Hepatocyte (in vitro differentiated cells): ENCODE measurements around the gene LGI4. TPM values are rescaled to one million over a fixed set of nuclear protein-coding genes. Genes with fewer than 3 reads are reported as not detected.

Experiments used
- DNase-seq: peaks from one replicate; pipeline ENCODE4 v3.0.0-alpha.2; 2016; ENCODE audit warnings: low spot score
- H2AFZ ChIP-seq: fragments of 200-600 bp; sonication (generic); 2 replicates; pipeline ENCODE4 v1.6.0; 2016; ENCODE audit warnings: antibody characterized with exemption, mild to moderate bottlenecking
- H3K27ac ChIP-seq: fragments of 200-600 bp; sonication (generic); 2 replicates; pipeline ENCODE4 v1.5.1; 2016; ENCODE audit warnings: mild to moderate bottlenecking
- H3K27me3 ChIP-seq: fragments of 200-600 bp; sonication (generic); 2 replicates; pipeline ENCODE4 v1.6.1; 2016
- H3K36me3 ChIP-seq: fragments of 200-600 bp; sonication (generic); replicated peaks from 2 replicates; pipeline ENCODE4 v1.5.1; 2016; ENCODE audit warnings: low read depth; ENCODE audit not compliant: insufficient read depth
- H3K4me1 ChIP-seq: fragments of 200-600 bp; sonication (generic); 2 replicates; pipeline ENCODE4 v1.5.1; 2016; ENCODE audit warnings: mild to moderate bottlenecking, moderate library complexity; ENCODE audit not compliant: insufficient read depth
- H3K4me2 ChIP-seq: fragments of 200-600 bp; sonication (generic); 2 replicates; pipeline ENCODE4 v1.6.0; 2016
- H3K4me3 ChIP-seq: fragments of 200-600 bp; sonication (generic); 2 replicates; pipeline ENCODE4 v1.5.1; 2016; ENCODE audit warnings: mild to moderate bottlenecking
- H3K79me2 ChIP-seq: fragments of 200-600 bp; sonication (generic); 2 replicates; pipeline ENCODE4 v1.6.0; 2017; ENCODE audit warnings: mild to moderate bottlenecking
- H3K9me2 ChIP-seq: fragments of 200-600 bp; sonication (generic); replicated peaks from 2 replicates; pipeline ENCODE4 v1.6.0; 2017; ENCODE audit warnings: mild to moderate bottlenecking; ENCODE audit not compliant: insufficient read depth
- H3K9me3 ChIP-seq: fragments of 200-600 bp; sonication (generic); 2 replicates; pipeline ENCODE4 v1.5.1; 2016; ENCODE audit warnings: low read depth, mild to moderate bottlenecking
- H4K20me1 ChIP-seq: fragments of 200-600 bp; sonication (generic); 2 replicates; pipeline ENCODE4 v1.6.0; 2016; ENCODE audit warnings: mild to moderate bottlenecking; ENCODE audit not compliant: insufficient read depth, poor library complexity, severe bottlenecking
- CTCF ChIP-seq: fragments of 200-600 bp; sonication (generic); IDR thresholded peaks from 2 replicates; pipeline ENCODE4 v1.5.1; 2016; ENCODE audit warnings: antibody characterized with exemption, mild to moderate bottlenecking; ENCODE audit not compliant: poor library complexity
- EZH2 ChIP-seq: fragments of 200-600 bp; sonication (generic); IDR thresholded peaks from 2 replicates; pipeline ENCODE4 v1.6.1; 2016; ENCODE audit warnings: antibody characterized with exemption, mild to moderate bottlenecking, borderline replicate concordance
- EZH2phosphoT487 ChIP-seq: fragments of 200-600 bp; sonication (generic); IDR thresholded peaks from one replicate; pipeline ENCODE4 v1.6.1; 2018; ENCODE audit warnings: antibody characterized with exemption, mild to moderate bottlenecking, low read depth, moderate library complexity; ENCODE audit not compliant: unreplicated experiment, severe bottlenecking
- WGBS: methylation state at CpG from one replicate; pipeline ENCODE4 v1.1.6; 2016; ENCODE audit warnings: low lambda C conversion rate; ENCODE audit errors: missing lambda C conversion rate; 5-methylcytosine and 5-hydroxymethylcytosine counted together
- polyA plus RNA-seq: library from polyadenylated mRNA; unstranded; fragments of >200 nt; fragmentation: Nextera tagmentation; extraction: Ambion mirVana; gene quantifications from 2 replicates; pipeline ENCODE4 v1.2.1, GENCODE V29; 2016
- total RNA-seq: library from RNA; depleted of rRNA; stranded (reverse); fragments of >200 nt; gene quantifications from 2 replicates; pipeline ENCODE4 v1.2.3, GENCODE V29; 2014

The LGI4 gene
- total and polyA plus RNA-seq, 2 experiments from 2014 or later: 5.2 to 6.3 TPM

- no peaks in the 10 kb centered on the region for H3K36me3 ChIP-seq
- H3K27ac ChIP-seq: no peak overlapping the region
- H3K9me3 ChIP-seq: no peaks in the 10 kb centered on the region
- H4K20me1 ChIP-seq: no peaks in the 10 kb centered on the region
- no peaks in the 10 kb centered on the region for H3K4me1 ChIP-seq
- no peak overlapping the region for H2AFZ ChIP-seq
- H3K27me3 ChIP-seq: no peaks in the 10 kb centered on the region
- no peak overlapping the region for H3K4me3 ChIP-seq
- TF ChIP-seq CTCF: no peak
- TF ChIP-seq EZH2phosphoT487: no peak
- no peak for TF ChIP-seq EZH2
- H3K79me2 ChIP-seq: no peaks in the 10 kb centered on the region
- H3K4me2 ChIP-seq: no peak overlapping the region
- no peaks in the 10 kb centered on the region for H3K9me2 ChIP-seq
- WGBS: 75% methylated on average over 6 of the region's 6 CpGs
- DNase-seq: no peak
Measured at GRCh38 chr19:35162471-35163326, 27.8 kb upstream of the LGI4 start.

- Histone ChIP-seq H3K4me3 (no peak overlapping the region), H3K79me2 (no peaks in the 10 kb centered on the region), H3K27ac (no peak overlapping the region), H3K9me2 (no peaks in the 10 kb centered on the region), H4K20me1 (no peaks in the 10 kb centered on the region), H3K4me1 (no peaks in the 10 kb centered on the region), H3K36me3 (no peaks in the 10 kb centered on the region), H3K4me2 (no peak overlapping the region), H3K27me3 (peaks cover under 1% of the 10 kb centered on the region), H3K9me3 (no peaks in the 10 kb centered on the region), H2AFZ (no peak overlapping the region)
- TF ChIP-seq CTCF: no peak
- TF ChIP-seq EZH2: no peak
- TF ChIP-seq EZH2phosphoT487: no peak
- no peak for DNase-seq
- WGBS: 88% methylated on average over 2 of the region's 2 CpGs
Measured at GRCh38 chr19:35161434-35161743, 26.5 kb upstream of the LGI4 start.

- Histone ChIP-seq H3K4me2 (no peak overlapping the region), H3K9me3 (no peaks in the 10 kb centered on the region), H3K79me2 (no peaks in the 10 kb centered on the region), H3K36me3 (no peaks in the 10 kb centered on the region), H2AFZ (no peak overlapping the region), H3K27me3 (peaks cover 6% of the 10 kb centered on the region), H4K20me1 (no peaks in the 10 kb centered on the region), H3K4me3 (no peak overlapping the region), H3K4me1 (no peaks in the 10 kb centered on the region), H3K9me2 (no peaks in the 10 kb centered on the region), H3K27ac (no peak overlapping the region)
- DNase-seq: no peak
- 86% methylated on average over 9 of the region's 9 CpGs for WGBS
- TF ChIP-seq EZH2 (no peak), CTCF (no peak), EZH2phosphoT487 (no peak)
Measured at GRCh38 chr19:35160629-35161433, 26.0 kb upstream of the LGI4 start.
